Stimulated activated CD8-positive, alpha-beta memory T cell treated with anti-CD3 and anti-CD28 coated beads, Interleukin-7, amount 100 ng/mL, for 48 hours (primary cell): Measurements from ENCODE around the gene MRTFB.

Experiments
- DNase-seq, 2 donors: peaks; one replicate each; pipeline ENCODE4 v3.0.0-alpha.2; 2020; ENCODE audit warnings: low read depth in 1 of 2; ENCODE audit errors: extremely low read depth in 1 of 2

MRTFB gene

DNA sequence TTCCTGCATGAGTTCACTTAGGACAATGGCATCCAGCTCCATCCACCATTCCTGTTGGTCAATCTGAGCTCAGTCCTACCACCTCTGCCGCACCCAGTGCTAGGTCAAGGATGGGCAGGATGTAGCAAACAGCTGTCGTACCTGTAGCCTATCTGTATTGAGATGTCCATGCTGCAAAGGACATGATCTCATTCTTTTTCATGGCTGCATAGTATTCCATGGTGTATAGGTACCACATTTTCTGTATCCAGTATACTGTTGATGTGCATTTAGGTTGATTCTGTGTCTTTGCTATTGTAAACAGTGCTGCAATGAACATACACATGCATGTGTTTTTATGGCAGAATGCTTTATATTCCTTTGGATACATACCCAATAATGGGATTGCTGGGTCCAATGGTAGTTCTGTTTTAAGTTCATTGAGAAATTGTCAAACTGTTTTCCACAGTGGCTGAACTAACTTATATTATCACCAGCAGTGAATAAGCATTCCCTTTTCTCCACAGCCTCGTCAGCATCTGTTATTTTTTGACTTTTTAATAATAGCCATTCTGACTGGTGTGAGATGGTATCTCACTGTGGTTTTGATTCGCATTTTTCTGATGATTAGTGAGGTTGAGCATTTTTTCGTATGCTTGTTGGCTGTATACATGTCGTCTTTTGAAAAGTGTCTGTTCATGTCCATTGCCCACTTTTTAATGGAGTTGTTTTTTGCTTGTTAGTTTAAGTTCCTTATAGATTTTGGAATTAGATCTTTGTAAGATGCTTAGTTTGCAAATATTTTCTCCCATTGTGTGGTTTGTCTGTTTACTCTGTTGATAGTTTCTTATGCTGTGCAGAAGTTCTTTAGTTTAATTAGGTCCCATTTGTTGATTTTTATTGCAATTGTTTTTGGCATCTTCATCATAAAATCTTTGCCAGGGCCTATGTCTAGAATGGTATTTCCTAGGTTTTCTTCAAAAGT lies 7.2 kb upstream of the MRTFB start:
- no peak for DNase-seq

DNA sequence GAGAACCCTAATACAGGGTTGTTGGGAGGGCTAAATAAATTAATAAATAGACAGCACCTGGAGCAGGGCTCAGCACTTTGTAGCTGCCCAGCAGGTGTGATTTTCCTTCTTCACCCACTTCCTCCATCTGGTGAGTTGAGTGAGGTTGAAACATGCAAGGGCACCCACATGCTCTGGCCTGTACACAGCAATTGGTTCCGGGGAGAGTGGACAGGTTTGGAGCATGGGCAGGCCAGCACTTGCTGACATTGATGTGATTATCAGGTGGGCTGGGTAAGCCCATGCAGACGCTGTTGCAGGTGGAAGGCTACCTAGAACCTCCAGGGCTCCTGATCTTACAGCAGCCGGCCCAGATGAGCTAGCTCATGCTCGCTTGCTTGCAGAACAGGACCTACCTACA lies 1.3 kb upstream of the MRTFB start:
- no peak for DNase-seq

DNA sequence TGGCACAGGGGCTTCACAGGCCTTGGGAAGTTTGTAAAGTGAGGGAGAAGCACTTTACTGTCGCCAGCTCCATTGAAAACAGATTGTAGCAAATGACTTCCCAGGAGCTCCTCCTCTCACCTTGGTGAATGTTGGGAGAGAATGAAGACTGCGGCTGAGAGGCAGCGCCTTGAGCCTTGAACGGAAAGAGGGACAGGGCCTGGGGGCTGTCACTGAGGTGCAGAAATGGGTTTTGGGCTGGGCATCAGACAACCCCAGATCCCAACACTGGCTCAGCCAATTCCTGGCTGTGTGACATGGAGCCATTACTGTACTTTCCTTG lies 603 bp upstream of the MRTFB start:
- DNase-seq: no peak

GRCh38 chr16:14071576-14072271 lies 605 bp downstream of the MRTFB start:
- DNase-seq: peak in 1 of 2 donors; percentile 9

DNA sequence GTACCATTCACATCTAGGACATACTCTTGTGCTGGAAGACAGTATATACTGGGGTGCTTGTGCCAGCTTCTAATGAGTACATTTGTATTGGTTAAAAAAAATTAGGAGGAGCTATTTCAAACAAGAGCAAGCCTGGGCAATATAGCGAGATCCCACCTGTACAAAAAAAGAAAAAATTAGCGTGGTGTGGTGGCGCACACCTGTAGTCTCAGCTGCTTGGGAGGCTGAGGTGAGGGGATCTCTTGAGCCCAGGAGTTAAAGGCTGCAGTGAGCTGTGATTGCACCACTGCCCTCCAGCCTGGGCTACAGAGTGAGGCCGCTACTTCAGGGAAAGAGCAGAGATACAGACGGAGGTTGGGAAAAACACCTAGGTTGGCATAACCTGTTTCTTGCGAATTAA lies 1.2 kb downstream of the MRTFB start:
- DNase-seq: no peak

DNA sequence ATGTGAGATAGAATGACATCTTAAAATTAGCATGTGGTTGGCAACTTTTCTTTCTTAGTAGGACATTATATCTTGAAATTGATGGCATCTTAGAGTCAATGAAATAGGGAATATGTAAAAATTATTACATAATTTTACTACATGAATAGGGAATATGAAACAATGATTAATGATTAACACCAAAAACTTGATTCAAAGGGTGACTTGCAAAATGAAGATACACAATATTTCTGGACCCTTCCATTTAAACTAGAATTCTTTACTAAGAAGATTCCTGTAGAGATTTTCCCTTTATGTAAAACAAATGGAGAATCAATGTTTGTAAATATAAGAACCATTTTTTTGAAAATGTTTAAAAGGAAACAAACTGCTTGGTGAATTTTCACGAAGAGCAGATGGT lies 3.4 kb downstream of the MRTFB start:
- DNase-seq: no peak

- no peak for DNase-seq
Measured at GRCh38 chr16:14077918-14078317, 6.8 kb downstream of the MRTFB start.

DNA sequence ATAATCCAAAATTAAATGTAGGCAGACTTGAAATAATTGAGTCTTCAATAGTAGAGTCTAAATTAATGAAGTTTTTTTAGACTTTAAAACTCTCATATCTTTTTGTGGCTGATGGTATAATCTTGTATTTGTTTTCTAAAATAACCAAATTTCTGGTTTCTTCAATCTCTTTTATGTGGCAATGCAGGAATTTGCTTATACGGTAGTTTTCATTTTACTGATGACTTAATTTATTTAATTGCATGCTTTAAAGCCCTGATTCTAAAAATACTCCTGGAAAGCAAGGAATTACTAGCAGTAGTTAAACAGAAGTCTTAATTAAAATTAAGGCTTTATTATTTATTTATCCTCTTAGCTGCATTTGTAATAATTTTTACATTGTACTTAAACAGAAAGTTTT lies 15.4 kb downstream of the MRTFB start:
- no peak for DNase-seq

GRCh38 chr16:14087181-14087580 lies 16.1 kb downstream of the MRTFB start:
- no peak for DNase-seq

- DNase-seq: no peak
Measured at GRCh38 chr16:14087590-14088154, 16.6 kb downstream of the MRTFB start.

- DNase-seq: no peak
Measured at GRCh38 chr16:14088155-14088753, 17.1 kb downstream of the MRTFB start.

- DNase-seq: no peak
Measured at GRCh38 chr16:14089283-14089823, 18.2 kb downstream of the MRTFB start.

- no peak for DNase-seq
Measured at GRCh38 chr16:14092561-14092960, 21.4 kb downstream of the MRTFB start.

DNA sequence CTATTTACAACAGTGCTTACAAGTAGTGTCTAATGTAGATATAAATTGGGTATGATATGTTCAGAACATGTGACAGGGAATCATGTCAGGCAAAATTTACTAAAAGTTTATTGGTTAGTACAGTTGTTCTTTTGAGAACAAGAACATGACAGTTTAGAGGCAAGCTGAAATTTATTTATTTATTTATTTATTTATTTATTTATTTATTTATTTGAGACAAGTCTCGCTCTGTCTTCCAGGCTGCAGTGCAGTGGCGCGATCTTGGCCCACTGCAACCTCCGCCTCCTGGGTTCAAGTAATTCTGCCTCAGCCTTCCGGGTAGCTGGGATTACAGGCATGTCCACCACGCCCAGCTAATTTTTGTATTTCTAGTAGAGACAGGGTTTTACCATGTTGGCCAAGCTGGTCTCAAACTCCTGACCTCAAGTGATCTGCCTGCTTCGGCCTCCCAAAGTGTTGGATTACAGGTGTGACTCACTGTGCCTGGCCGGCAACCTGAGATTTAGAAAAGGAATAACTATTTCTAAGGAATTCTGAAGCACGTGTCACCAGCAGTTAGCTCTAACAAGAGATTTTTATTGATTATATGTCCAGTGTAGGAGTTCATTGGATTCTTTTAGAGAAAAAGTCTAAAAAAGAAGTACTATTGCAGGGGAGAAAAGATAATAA lies 24.9 kb downstream of the MRTFB start:
- no peak for DNase-seq

DNA sequence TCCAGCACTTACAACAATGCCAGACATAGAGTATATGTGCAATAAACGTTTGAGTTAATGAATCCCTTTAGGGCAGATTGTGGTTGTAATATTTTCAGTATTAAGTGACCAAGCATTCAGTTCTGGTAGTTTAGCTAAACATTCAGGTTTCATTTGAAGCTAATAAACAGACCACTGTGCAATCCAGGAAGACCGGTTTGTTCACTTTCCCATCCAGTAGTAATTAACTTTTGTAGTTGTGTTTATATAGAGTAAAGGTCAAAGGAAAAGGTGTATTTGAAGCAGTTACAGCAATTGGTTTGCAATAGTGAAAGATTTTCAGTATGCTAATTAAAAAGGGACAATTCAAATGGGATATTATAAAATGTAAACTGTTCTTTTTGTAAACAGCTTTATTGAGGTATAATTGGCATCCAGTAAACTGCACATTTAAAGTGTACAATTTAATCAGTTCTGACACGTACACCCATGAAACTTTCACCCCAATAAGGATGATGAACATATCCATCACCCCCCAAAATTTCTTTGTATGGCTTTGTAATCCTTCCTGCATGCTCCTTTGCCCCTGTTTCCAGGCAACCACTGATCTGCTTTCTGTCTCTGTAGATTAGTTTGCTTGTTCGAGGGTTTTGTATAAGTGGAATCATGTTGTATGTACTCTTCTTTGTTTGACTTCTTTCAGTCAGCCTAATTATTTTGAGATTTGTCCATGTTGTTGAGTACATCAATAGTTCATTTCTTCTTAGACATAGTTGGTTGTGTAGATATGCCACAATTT lies 26.3 kb downstream of the MRTFB start:
- no peak for DNase-seq

GRCh38 chr16:14098081-14098480 lies 27.0 kb downstream of the MRTFB start:
- DNase-seq: no peak

- DNase-seq: no peak
Measured at GRCh38 chr16:14100825-14101224, 29.7 kb downstream of the MRTFB start.

- no peak for DNase-seq
Measured at GRCh38 chr16:14101415-14101814, 30.3 kb downstream of the MRTFB start.

- no peak for DNase-seq
Measured at GRCh38 chr16:14102925-14103720, 32.0 kb downstream of the MRTFB start.
